Esophagus muscularis mucosa (tissue), 2 donors: ENCODE data around the gene CNOT8.

Source experiments
- POLR2A ChIP-seq: fragments of 450-650 bp; IDR thresholded peaks from one replicate; pipeline ENCODE4 v1.6.1; 2017; ENCODE audit warnings: antibody characterized with exemption, moderate library complexity, mild to moderate bottlenecking, low read depth
- POLR2AphosphoS5 ChIP-seq, 2 donors: sonication (generic); formaldehyde crosslinking; IDR thresholded peaks; one replicate each; pipeline ENCODE4 v1.6.1; 2017; ENCODE audit warnings: antibody characterized with exemption in 2 of 2

DNA sequence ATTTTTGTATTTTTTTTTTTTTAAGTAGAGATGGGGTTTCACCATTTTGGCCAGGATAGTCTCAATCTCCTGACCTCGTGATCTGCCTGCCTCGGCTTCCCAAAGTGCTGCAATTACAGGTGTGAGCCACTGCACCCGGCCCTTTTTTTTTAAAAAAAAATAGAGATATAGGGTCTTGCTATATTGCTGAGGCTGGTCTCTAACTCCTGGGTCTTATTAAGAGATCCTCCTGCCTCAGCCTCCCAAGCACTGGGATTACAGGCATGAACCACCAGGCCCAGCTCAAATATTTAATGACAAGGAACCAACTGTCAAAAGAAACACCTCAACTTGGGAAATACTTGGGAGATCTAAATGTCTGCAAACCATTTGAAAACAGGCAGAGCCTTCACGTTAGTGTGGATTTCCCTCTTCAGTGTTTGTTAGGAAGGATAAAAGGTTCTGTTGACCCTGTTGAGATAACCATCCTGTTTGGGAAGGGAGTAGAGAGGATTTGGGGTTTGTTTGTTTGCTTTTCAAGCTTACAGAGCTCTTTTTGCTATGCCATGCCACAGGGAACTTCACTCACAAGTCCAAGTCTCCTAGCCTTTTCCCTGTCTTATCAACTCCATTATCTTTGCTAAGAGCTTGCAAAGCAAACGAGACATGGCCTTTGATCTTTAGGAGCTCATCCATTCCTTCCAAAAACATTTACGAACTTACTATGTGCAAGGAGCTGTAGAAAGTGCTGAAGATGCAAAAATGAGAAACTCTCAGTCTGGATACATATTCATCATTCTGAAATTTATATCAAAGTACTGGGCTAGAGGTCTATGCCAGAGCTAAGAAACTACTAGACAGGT, 15.5 kb upstream of the CNOT8 start:
- no peak for TF ChIP-seq POLR2AphosphoS5 (IDR thresholded peaks at IDR 0.05)
- no peak for TF ChIP-seq POLR2A
